Measurements from ENCODE around the gene TNRC6A.

The TNRC6A gene

GRCh38 chr16:24861461-24861860, 132.0 kb downstream of the TNRC6A start:
- FAIRE-seq (no peak), DNase-seq (ENCODE audit: insufficient read length, low spot score) (no peak)

GRCh38 chr16:24863582-24864437, 134.4 kb downstream of the TNRC6A start:
- DNase-seq (ENCODE audit: insufficient read length, low spot score) = no peak
- no peak for FAIRE-seq

GRCh38 chr16:24869033-24869432, 139.6 kb downstream of the TNRC6A start:
- no peak for DNase-seq (ENCODE audit: insufficient read length, low spot score)
- FAIRE-seq = no peak

GRCh38 chr16:24871891-24872290, 142.4 kb downstream of the TNRC6A start:
- DNase-seq (ENCODE audit: insufficient read length, low spot score) = no peak
- FAIRE-seq = no peak

- DNase-seq (ENCODE audit: insufficient read length, low spot score) (no peak), FAIRE-seq (no peak)
Measured at GRCh38 chr16:24873028-24873427, 143.6 kb downstream of the TNRC6A start.

- no peak for DNase-seq (ENCODE audit: insufficient read length, low spot score)
- FAIRE-seq = no peak
Measured at GRCh38 chr16:24875466-24875865, 146.0 kb downstream of the TNRC6A start.

Measured in HTR-8/SVneo (cell line).